ENCODE results near the gene ALAS1.

DNA sequence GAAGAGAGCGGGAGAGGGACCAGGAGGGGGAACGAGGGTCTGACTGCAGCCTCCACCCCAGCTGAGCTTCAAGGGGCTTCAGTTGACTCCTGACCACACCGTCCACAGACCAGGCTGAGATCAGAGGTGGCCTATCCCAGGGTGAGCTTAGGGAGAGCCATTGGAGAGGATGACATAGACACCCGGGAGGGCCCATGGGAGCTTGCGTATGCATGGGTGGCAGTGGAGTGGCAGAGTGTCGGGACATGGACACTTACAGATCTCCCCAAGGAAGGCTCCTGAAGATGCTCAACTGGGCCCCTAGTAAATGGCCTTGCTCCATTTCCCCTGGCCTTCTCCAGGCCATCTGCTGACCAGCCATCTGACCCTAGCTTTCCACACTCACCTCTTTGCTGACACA is 12.6 kb upstream of the ALAS1 start:
- TF ChIP-seq CTCF (conservative IDR thresholded peaks at IDR 0.05; ENCODE audit: low read depth in 2 of 2): no peak
- no peak for TF ChIP-seq EZH2phosphoT487 (IDR thresholded peaks at IDR 0.05; ENCODE audit: unreplicated experiment)
- TF ChIP-seq POLR2AphosphoS5 (IDR thresholded peaks at IDR 0.05; ENCODE audit: low read depth): no peak
- TF ChIP-seq EZH2 (IDR thresholded peaks at IDR 0.05; ENCODE audit: low read depth, unreplicated experiment): no peak
- TF ChIP-seq CREB1 (CRISPR knock-in tag; IDR thresholded peaks at IDR 0.05; ENCODE audit: low read depth): no peak
- TF ChIP-seq, protein P1, sequence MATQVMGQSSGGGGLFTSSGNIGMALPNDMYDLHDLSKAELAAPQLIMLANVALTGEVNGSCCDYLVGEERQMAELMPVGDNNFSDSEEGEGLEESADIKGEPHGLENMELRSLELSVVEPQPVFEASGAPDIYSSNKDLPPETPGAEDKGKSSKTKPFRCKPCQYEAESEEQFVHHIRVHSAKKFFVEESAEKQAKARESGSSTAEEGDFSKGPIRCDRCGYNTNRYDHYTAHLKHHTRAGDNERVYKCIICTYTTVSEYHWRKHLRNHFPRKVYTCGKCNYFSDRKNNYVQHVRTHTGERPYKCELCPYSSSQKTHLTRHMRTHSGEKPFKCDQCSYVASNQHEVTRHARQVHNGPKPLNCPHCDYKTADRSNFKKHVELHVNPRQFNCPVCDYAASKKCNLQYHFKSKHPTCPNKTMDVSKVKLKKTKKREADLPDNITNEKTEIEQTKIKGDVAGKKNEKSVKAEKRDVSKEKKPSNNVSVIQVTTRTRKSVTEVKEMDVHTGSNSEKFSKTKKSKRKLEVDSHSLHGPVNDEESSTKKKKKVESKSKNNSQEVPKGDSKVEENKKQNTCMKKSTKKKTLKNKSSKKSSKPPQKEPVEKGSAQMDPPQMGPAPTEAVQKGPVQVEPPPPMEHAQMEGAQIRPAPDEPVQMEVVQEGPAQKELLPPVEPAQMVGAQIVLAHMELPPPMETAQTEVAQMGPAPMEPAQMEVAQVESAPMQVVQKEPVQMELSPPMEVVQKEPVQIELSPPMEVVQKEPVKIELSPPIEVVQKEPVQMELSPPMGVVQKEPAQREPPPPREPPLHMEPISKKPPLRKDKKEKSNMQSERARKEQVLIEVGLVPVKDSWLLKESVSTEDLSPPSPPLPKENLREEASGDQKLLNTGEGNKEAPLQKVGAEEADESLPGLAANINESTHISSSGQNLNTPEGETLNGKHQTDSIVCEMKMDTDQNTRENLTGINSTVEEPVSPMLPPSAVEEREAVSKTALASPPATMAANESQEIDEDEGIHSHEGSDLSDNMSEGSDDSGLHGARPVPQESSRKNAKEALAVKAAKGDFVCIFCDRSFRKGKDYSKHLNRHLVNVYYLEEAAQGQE (IDR thresholded peaks at IDR 0.05; ENCODE audit: unreplicated experiment): no peak
- TF ChIP-seq, protein P2, sequence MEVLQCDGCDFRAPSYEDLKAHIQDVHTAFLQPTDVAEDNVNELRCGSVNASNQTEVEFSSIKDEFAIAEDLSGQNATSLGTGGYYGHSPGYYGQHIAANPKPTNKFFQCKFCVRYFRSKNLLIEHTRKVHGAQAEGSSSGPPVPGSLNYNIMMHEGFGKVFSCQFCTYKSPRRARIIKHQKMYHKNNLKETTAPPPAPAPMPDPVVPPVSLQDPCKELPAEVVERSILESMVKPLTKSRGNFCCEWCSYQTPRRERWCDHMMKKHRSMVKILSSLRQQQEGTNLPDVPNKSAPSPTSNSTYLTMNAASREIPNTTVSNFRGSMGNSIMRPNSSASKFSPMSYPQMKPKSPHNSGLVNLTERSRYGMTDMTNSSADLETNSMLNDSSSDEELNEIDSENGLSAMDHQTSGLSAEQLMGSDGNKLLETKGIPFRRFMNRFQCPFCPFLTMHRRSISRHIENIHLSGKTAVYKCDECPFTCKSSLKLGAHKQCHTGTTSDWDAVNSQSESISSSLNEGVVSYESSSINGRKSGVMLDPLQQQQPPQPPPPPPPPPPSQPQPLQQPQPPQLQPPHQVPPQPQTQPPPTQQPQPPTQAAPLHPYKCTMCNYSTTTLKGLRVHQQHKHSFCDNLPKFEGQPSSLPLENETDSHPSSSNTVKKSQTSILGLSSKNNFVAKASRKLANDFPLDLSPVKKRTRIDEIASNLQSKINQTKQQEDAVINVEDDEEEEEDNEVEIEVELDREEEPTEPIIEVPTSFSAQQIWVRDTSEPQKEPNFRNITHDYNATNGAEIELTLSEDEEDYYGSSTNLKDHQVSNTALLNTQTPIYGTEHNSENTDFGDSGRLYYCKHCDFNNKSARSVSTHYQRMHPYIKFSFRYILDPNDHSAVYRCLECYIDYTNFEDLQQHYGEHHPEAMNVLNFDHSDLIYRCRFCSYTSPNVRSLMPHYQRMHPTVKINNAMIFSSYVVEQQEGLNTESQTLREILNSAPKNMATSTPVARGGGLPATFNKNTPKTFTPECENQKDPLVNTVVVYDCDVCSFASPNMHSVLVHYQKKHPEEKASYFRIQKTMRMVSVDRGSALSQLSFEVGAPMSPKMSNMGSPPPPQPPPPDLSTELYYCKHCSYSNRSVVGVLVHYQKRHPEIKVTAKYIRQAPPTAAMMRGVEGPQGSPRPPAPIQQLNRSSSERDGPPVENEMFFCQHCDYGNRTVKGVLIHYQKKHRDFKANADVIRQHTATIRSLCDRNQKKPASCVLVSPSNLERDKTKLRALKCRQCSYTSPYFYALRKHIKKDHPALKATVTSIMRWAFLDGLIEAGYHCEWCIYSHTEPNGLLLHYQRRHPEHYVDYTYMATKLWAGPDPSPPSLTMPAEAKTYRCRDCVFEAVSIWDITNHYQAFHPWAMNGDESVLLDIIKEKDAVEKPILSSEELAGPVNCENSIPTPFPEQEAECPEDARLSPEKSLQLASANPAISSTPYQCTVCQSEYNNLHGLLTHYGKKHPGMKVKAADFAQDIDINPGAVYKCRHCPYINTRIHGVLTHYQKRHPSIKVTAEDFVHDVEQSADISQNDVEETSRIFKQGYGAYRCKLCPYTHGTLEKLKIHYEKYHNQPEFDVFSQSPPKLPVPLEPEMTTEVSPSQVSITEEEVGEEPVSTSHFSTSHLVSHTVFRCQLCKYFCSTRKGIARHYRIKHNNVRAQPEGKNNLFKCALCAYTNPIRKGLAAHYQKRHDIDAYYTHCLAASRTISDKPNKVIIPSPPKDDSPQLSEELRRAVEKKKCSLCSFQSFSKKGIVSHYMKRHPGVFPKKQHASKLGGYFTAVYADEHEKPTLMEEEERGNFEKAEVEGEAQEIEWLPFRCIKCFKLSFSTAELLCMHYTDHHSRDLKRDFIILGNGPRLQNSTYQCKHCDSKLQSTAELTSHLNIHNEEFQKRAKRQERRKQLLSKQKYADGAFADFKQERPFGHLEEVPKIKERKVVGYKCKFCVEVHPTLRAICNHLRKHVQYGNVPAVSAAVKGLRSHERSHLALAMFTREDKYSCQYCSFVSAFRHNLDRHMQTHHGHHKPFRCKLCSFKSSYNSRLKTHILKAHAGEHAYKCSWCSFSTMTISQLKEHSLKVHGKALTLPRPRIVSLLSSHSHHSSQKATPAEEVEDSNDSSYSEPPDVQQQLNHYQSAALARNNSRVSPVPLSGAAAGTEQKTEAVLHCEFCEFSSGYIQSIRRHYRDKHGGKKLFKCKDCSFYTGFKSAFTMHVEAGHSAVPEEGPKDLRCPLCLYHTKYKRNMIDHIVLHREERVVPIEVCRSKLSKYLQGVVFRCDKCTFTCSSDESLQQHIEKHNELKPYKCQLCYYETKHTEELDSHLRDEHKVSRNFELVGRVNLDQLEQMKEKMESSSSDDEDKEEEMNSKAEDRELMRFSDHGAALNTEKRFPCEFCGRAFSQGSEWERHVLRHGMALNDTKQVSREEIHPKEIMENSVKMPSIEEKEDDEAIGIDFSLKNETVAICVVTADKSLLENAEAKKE (CRISPR knock-in tag; IDR thresholded peaks at IDR 0.05): no peak
- TF ChIP-seq ZNF331 (CRISPR knock-in tag; IDR thresholded peaks at IDR 0.05; ENCODE audit: low read depth): no peak
- no peak for TF ChIP-seq ETS1 (IDR thresholded peaks at IDR 0.05)
- no peak for TF ChIP-seq JUNB (IDR thresholded peaks at IDR 0.05; ENCODE audit: unreplicated experiment)
- TF ChIP-seq NANOG (IDR thresholded peaks at IDR 0.05; ENCODE audit: borderline replicate concordance): no peak
- TF ChIP-seq ZNF114 (CRISPR knock-in tag; IDR thresholded peaks at IDR 0.05): no peak
- no peak for TF ChIP-seq STAT1 (IDR thresholded peaks at IDR 0.05; ENCODE audit: unreplicated experiment)

All from GM23338 (cell line).